Neural cell (in vitro differentiated cells): ENCODE data around the gene NCBP3. TPM values are rescaled to one million over a fixed set of nuclear protein-coding genes. Genes with fewer than 3 reads are reported as not detected.

ENCODE experiments used
- H2AFZ ChIP-seq: fragments of 200-600, 300-800 bp; sonication (generic), shearing (Covaris generic); 2 replicates; pipeline ENCODE4 v1.6.0; 2014; ENCODE audit warnings: low read depth, mild to moderate bottlenecking, antibody characterized with exemption, low read length, moderate library complexity
- H3F3A ChIP-seq: fragments of 200-600 bp; shearing (Covaris generic); 2 replicates; pipeline ENCODE4 v1.6.1; 2016; ENCODE audit warnings: mild to moderate bottlenecking, moderate library complexity, mixed read lengths, antibody characterized with exemption, low read length; ENCODE audit not compliant: insufficient read depth, poor library complexity, severe bottlenecking
- H3K27ac ChIP-seq: fragments of 200-600, 300-800 bp; sonication (generic), shearing (Covaris generic); 2 replicates; pipeline ENCODE4 v1.5.1; 2014; ENCODE audit warnings: mild to moderate bottlenecking, low read length, moderate library complexity
- H3K27me3 ChIP-seq: fragments of 300-800, 200-600 bp; sonication (generic), shearing (Covaris generic); 2 replicates; pipeline ENCODE4 v1.6.0; 2014; ENCODE audit warnings: mild to moderate bottlenecking, low read depth, low read length, moderate library complexity; ENCODE audit not compliant: insufficient read depth
- H3K36me3 ChIP-seq: fragments of 300-800, 200-600 bp; sonication (generic), shearing (Covaris generic); 2 replicates; pipeline ENCODE4 v1.5.1; 2014; ENCODE audit warnings: mild to moderate bottlenecking, antibody characterized with exemption, low read length, moderate library complexity; ENCODE audit not compliant: insufficient read depth
- H3K4me2 ChIP-seq: fragments of 300-800, 200-600 bp; sonication (generic), shearing (Covaris generic); 2 replicates; pipeline ENCODE4 v1.6.0; 2014; ENCODE audit warnings: mild to moderate bottlenecking, low read length
- H3K4me3 ChIP-seq: fragments of 300-800, 200-600 bp; sonication (generic), shearing (Covaris generic); 2 replicates; pipeline ENCODE4 v1.5.1; 2014; ENCODE audit warnings: mild to moderate bottlenecking, low read length, moderate library complexity
- H3K79me2 ChIP-seq: fragments of 200-600 bp; shearing (Covaris generic); replicated peaks from 2 replicates; pipeline ENCODE4 v1.6.0; 2014; ENCODE audit warnings: mild to moderate bottlenecking, low read length, moderate library complexity; ENCODE audit not compliant: insufficient read depth
- H3K9ac ChIP-seq: fragments of 300-800, 200-600 bp; sonication (generic), shearing (Covaris generic); 2 replicates; pipeline ENCODE4 v1.6.1; 2016; ENCODE audit warnings: mild to moderate bottlenecking, low read length, mixed read lengths
- H3K9me2 ChIP-seq: fragments of 200-600 bp; shearing (Covaris generic); 2 replicates; pipeline ENCODE4 v1.6.1; 2016; ENCODE audit warnings: mild to moderate bottlenecking, low read length, mixed read lengths; ENCODE audit not compliant: insufficient read depth
- H3K9me3 ChIP-seq: fragments of 200-600, 300-800 bp; sonication (generic), shearing (Covaris generic); 2 replicates; pipeline ENCODE4 v1.6.1; 2016; ENCODE audit warnings: mild to moderate bottlenecking, mixed run types, low read length, moderate library complexity, mixed read lengths
- H4K20me1 ChIP-seq: fragments of 200-600 bp; shearing (Covaris generic); 2 replicates; pipeline ENCODE4 v1.6.1; 2016; ENCODE audit warnings: mild to moderate bottlenecking, mixed run types; ENCODE audit not compliant: insufficient read depth
- CTCF ChIP-seq: fragments of 450-650 bp; IDR thresholded peaks from 2 replicates; pipeline ENCODE4 v1.5.1; 2014; ENCODE audit warnings: antibody characterized with exemption, mild to moderate bottlenecking, moderate library complexity; ENCODE audit not compliant: poor library complexity, severe bottlenecking
- EP300 ChIP-seq: fragments of 450-650 bp; conservative IDR thresholded peaks from 2 replicates; pipeline ENCODE4 v1.6.1; 2014; ENCODE audit warnings: antibody characterized with exemption, mild to moderate bottlenecking, moderate library complexity; ENCODE audit not compliant: poor library complexity, severe bottlenecking
- EZH2 ChIP-seq: fragments of 200-600, 300-800 bp; shearing (Covaris generic), sonication (generic); IDR thresholded peaks from 2 replicates; pipeline ENCODE4 v1.6.1; 2014; ENCODE audit warnings: antibody characterized with exemption, low read length, borderline replicate concordance, mild to moderate bottlenecking; ENCODE audit not compliant: insufficient read depth, poor library complexity, severe bottlenecking
- MXI1 ChIP-seq: fragments of 450-650 bp; conservative IDR thresholded peaks from 2 replicates; pipeline ENCODE4 v1.6.1; 2014; ENCODE audit warnings: antibody characterized with exemption, mild to moderate bottlenecking; ENCODE audit not compliant: poor library complexity, severe bottlenecking
- POLR2AphosphoS5 ChIP-seq: IDR thresholded peaks from 2 replicates; pipeline ENCODE4 v1.6.1; 2012
- RAD21 ChIP-seq: fragments of 450-650 bp; conservative IDR thresholded peaks from 2 replicates; pipeline ENCODE4 v1.6.1; 2014; ENCODE audit warnings: antibody characterized with exemption, mild to moderate bottlenecking, moderate library complexity
- REST ChIP-seq: IDR thresholded peaks from 2 replicates; pipeline ENCODE4 v1.6.1; 2012; ENCODE audit warnings: borderline replicate concordance
- SMC3 ChIP-seq: fragments of 450-650 bp; conservative IDR thresholded peaks from 2 replicates; pipeline ENCODE4 v1.6.1; 2014; ENCODE audit warnings: antibody characterized with exemption, mild to moderate bottlenecking, moderate library complexity; ENCODE audit not compliant: poor library complexity
- TAF1 ChIP-seq: IDR thresholded peaks from 2 replicates; pipeline ENCODE4 v1.6.1; 2012; ENCODE audit warnings: low read depth
- polyA plus RNA-seq: library from polyadenylated mRNA; depleted of rRNA; stranded (reverse); fragments of >200 nt; gene quantifications from 2 replicates; pipeline ENCODE4 v1.2.3, GENCODE V29; 2014

NCBP3 gene
- polyA plus RNA-seq, 1 donor from 2014 or later = 132 TPM

DNA sequence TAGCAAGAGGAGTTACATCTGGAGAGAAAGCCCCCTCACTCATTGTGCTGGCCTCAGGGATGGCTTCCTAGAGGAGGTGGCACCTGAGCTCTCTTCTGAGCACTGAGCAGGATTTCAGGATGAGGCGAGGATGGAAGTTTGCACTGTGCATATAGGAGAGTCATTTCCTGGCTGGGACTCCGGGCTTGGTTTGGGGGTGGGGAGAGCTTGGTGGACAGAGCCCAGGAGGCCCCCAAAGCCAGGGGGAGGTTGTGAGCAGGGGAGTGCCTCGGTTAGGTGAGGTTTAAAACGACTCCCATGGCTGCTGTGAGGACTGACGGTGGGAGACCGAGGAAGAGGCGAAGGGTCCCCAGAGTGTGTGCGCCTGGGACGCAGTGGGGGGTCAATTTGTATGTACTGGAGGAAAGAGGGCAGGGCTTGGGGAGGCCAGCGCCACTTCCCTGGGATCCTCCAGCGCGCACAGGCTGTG is 45.6 kb upstream of the NCBP3 start:
- H3K79me2 ChIP-seq = no peaks in the 10 kb centered on the region
- peak overlapping the region; percentile 90 for H3K4me3 ChIP-seq
- H3K9ac ChIP-seq = peak overlapping the region; percentile 61
- H3K27ac ChIP-seq = no peak overlapping the region
- H4K20me1 ChIP-seq = no peaks in the 10 kb centered on the region
- H3K36me3 ChIP-seq = no peaks in the 10 kb centered on the region
- TF ChIP-seq SMC3 (no peak), EZH2 (no peak), EP300 (no peak), RAD21 (no peak), REST (no peak), MXI1 (no peak), TAF1 (no peak), CTCF (no peak), POLR2AphosphoS5 (no peak)
- no peaks in the 10 kb centered on the region for H3F3A ChIP-seq
- H2AFZ ChIP-seq = no peak overlapping the region
- no peaks in the 10 kb centered on the region for H3K9me2 ChIP-seq
- H3K9me3 ChIP-seq = no peaks in the 10 kb centered on the region
- no peaks in the 10 kb centered on the region for H3K27me3 ChIP-seq
- peak overlapping the region; percentile 15 for H3K4me2 ChIP-seq

GRCh38 chr17:3890878-3891219 is 44.8 kb upstream of the NCBP3 start:
- no peak for TF ChIP-seq POLR2AphosphoS5
- no peak for TF ChIP-seq SMC3
- no peak for TF ChIP-seq MXI1
- no peak for TF ChIP-seq EP300
- TF ChIP-seq REST = no peak
- no peak for TF ChIP-seq CTCF
- no peak for TF ChIP-seq RAD21
- TF ChIP-seq TAF1 = no peak
- no peak for TF ChIP-seq EZH2
- no peak overlapping the region for H3K9ac ChIP-seq
- no peak overlapping the region for H3K27ac ChIP-seq

More at GRCh38 chr17:3890878-3891219, 44.8 kb upstream of the NCBP3 start:
- no peaks in the 10 kb centered on the region for H3K9me2 ChIP-seq
- no peak overlapping the region for H2AFZ ChIP-seq
- H3K4me2 ChIP-seq = no peak overlapping the region
- H3F3A ChIP-seq = no peaks in the 10 kb centered on the region
- no peaks in the 10 kb centered on the region for H3K79me2 ChIP-seq
- no peaks in the 10 kb centered on the region for H3K27me3 ChIP-seq
- no peaks in the 10 kb centered on the region for H4K20me1 ChIP-seq
- H3K4me3 ChIP-seq = no peak overlapping the region
- no peaks in the 10 kb centered on the region for H3K36me3 ChIP-seq
- no peaks in the 10 kb centered on the region for H3K9me3 ChIP-seq
